Kidney tubule cell (primary cell): ENCODE data around the gene TK2.
"Not testable (repeated sequence)": the region's sequence is repeated elsewhere in the genome, so short reads cannot be mapped to it uniquely, and the experiment has no call there.

Experiments used
- DNase-seq: peaks from one replicate; pipeline ENCODE4 v3.0.0-alpha.2; 2018; ENCODE audit warnings: low spot score

The TK2 gene

GRCh38 chr16:66503030-66503429, 46.9 kb downstream of the TK2 start:
- DNase-seq = no peak

GRCh38 chr16:66502020-66502913, 47.7 kb downstream of the TK2 start:
- DNase-seq = peak; percentile 48

GRCh38 chr16:66501563-66501962, 48.4 kb downstream of the TK2 start:
- DNase-seq = not testable (repeated sequence)

- DNase-seq = not testable (repeated sequence)
These were observed 52.0 kb downstream of the TK2 start for GRCh38 chr16:66497921-66498320.

- not testable (repeated sequence) for DNase-seq
These were observed 53.7 kb downstream of the TK2 start for GRCh38 chr16:66496226-66496625.

- no peak for DNase-seq
These were observed 54.5 kb downstream of the TK2 start for GRCh38 chr16:66495440-66495839.

GRCh38 chr16:66494916-66495315, 55.0 kb downstream of the TK2 start:
- DNase-seq = no peak

GRCh38 chr16:66493490-66494401, 56.2 kb downstream of the TK2 start:
- no peak for DNase-seq

GRCh38 chr16:66491716-66492064, 58.2 kb downstream of the TK2 start:
- no peak for DNase-seq

GRCh38 chr16:66490774-66491715, 58.9 kb downstream of the TK2 start:
- no peak for DNase-seq

- DNase-seq = no peak
These were observed 60.1 kb downstream of the TK2 start for GRCh38 chr16:66489818-66490217.

- DNase-seq = no peak
These were observed 60.5 kb downstream of the TK2 start for GRCh38 chr16:66489385-66489784.

GRCh38 chr16:66488505-66488904, 61.4 kb downstream of the TK2 start:
- no peak for DNase-seq

- DNase-seq = peak; percentile 32
These were observed 62.2 kb downstream of the TK2 start for GRCh38 chr16:66487580-66488275.

- peak; percentile 91 for DNase-seq
These were observed 62.9 kb downstream of the TK2 start for GRCh38 chr16:66486773-66487579.

- no peak for DNase-seq
These were observed 63.6 kb downstream of the TK2 start for GRCh38 chr16:66486199-66486772.

- no peak for DNase-seq
These were observed 64.5 kb downstream of the TK2 start for GRCh38 chr16:66485376-66485775.

- DNase-seq = no peak
These were observed 65.3 kb downstream of the TK2 start for GRCh38 chr16:66484453-66485213.
